Fibroblast of pulmonary artery (primary cell): Measurements from ENCODE around the gene TIMP3.

Experiments
- DNase-seq: peaks from one replicate; pipeline ENCODE4 v3.0.0-alpha.2; 2010; ENCODE audit warnings: low read depth
- H3K4me3 ChIP-seq: replicated peaks from 2 replicates; pipeline ENCODE4 v1.5.1; 2011; ENCODE audit warnings: low read depth, mild to moderate bottlenecking, control low read depth, low read length, moderate library complexity
- TF ChIP-seq, protein P1 (sequence below): IDR thresholded peaks from 2 replicates; pipeline ENCODE4 v1.5.1; 2011; ENCODE audit warnings: mild to moderate bottlenecking, control low read depth, low read length, inconsistent platforms; ENCODE audit errors: missing control alignments

The TIMP3 gene

DNA sequence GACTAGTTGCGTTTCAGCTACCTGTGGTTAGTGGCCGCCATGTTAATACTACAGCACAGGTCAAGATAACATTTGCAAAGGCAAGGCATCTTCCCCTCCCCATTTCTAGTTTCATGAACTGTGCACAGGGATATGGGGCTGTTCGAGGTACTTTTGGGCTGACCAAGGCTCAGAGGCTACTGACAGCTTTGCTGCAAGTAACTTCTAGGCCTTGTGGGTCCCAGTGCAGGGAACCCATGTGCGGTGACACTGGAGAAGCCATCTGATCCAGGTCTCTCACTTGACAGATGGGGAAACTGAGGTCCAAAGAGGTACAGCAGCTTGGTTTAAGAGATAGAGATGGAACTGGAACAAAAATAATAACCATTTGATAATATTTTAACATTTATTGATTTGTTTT lies 13.6 kb downstream of the TIMP3 start:
- DNase-seq = no peak
- TF ChIP-seq, protein P1, sequence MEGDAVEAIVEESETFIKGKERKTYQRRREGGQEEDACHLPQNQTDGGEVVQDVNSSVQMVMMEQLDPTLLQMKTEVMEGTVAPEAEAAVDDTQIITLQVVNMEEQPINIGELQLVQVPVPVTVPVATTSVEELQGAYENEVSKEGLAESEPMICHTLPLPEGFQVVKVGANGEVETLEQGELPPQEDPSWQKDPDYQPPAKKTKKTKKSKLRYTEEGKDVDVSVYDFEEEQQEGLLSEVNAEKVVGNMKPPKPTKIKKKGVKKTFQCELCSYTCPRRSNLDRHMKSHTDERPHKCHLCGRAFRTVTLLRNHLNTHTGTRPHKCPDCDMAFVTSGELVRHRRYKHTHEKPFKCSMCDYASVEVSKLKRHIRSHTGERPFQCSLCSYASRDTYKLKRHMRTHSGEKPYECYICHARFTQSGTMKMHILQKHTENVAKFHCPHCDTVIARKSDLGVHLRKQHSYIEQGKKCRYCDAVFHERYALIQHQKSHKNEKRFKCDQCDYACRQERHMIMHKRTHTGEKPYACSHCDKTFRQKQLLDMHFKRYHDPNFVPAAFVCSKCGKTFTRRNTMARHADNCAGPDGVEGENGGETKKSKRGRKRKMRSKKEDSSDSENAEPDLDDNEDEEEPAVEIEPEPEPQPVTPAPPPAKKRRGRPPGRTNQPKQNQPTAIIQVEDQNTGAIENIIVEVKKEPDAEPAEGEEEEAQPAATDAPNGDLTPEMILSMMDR = no peak
- no peak overlapping the region for H3K4me3 ChIP-seq

DNA sequence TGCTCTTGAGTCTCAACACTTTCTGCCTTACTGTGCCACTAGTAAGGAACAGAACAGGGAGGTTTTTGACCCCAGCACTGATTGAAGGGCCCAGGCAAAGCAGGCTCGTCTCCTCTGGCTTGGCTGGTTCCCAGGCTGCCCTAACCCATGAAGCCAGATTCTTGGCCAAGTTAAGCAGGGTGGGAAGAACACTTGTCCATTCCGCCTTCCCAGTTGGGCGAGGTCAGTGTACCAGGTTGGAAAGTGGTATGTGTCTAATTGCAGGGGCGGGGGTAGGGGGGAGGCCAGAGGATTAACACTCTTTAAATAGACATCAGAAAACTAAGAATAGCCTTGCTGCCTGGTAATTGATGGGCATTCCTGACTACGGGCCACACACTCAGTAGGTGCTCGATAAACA lies 14.4 kb downstream of the TIMP3 start:
- no peak for DNase-seq
- no peak overlapping the region for H3K4me3 ChIP-seq
- TF ChIP-seq, protein P1 = no peak

DNA sequence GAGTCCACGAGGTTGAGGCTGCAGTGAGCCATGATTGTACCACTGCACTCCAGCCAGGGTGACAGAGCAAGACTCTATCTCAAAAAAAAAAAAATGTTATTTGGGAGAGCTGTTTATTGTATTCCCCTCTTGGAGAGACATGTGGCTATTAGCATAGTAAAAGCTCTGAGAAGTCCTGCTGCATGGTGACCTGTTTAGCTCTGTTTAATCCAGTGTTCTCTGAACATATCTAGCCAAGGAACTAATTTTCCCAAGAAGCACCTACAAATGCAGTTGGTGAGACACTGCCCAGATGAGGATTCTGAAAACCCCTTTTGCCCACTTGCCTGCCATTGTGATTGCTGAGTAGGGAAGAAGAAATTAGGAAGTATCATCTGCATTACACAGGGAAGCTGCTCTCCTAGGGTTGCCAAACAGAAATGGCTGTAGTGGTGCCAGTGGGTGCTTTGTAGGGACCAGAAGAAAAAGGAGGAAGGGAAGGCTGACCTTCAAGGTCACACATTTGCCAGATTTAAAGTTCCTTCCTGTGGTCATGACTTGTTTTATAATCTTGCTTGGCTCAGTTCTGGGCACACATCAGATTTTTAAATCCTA lies 15.7 kb downstream of the TIMP3 start:
- no peak for DNase-seq
- TF ChIP-seq, protein P1 = no peak
- H3K4me3 ChIP-seq = no peak overlapping the region

DNA sequence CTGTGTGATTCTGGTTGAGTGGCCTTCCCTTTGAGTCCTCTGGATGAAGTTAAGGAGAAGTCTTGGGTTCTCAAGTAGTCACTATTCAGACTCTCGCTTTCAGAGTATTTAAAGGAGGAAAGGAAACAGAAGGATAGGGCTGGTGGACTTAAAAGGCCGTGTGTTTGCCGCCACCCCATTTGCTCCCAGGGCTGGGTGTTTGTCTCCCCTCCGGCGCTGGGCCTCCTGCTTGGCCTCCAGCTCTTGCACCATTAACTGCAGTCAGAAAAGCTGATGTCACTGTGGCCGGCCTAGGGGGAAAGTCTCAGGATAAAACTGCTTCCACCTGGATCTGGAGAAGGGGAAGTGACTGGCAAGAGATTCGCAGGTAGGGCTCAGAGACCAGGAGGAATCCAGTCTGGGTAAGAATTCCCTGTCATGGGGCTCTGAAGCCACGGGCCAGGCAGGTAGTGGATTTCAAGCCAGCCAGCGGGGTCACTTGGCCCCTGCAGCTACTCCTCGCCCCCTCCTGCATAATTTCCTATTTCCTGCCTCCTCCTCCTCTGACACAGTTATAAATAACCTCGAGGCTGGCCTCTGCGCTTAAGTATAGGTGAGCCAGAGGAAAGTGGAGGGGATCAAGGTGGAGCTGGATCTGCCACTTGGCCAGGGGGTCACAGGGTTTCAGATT lies 17.1 kb downstream of the TIMP3 start:
- H3K4me3 ChIP-seq = no peak overlapping the region
- no peak for DNase-seq
- TF ChIP-seq, protein P1 = no peak

DNA sequence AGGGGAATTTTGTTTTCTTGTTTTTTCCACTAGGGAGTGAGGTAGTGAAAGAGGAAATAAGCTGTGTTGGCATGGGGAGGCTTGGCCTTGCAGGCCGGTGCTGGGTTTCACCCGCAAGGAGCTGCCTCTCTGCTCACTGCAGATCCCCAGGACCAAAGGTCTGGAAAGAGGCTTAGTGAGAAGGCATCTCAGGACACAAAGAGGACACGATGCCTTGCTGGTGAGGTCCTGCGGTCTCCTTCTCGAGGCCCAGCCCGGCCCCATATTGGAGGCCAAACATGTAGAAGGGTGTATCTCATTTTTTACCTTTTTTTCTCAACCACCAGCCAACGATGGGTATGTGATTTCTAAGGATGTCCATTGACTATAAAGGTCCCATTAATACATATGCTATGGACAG lies 17.6 kb downstream of the TIMP3 start:
- no peak for DNase-seq
- no peak overlapping the region for H3K4me3 ChIP-seq
- TF ChIP-seq, protein P1 = no peak

DNA sequence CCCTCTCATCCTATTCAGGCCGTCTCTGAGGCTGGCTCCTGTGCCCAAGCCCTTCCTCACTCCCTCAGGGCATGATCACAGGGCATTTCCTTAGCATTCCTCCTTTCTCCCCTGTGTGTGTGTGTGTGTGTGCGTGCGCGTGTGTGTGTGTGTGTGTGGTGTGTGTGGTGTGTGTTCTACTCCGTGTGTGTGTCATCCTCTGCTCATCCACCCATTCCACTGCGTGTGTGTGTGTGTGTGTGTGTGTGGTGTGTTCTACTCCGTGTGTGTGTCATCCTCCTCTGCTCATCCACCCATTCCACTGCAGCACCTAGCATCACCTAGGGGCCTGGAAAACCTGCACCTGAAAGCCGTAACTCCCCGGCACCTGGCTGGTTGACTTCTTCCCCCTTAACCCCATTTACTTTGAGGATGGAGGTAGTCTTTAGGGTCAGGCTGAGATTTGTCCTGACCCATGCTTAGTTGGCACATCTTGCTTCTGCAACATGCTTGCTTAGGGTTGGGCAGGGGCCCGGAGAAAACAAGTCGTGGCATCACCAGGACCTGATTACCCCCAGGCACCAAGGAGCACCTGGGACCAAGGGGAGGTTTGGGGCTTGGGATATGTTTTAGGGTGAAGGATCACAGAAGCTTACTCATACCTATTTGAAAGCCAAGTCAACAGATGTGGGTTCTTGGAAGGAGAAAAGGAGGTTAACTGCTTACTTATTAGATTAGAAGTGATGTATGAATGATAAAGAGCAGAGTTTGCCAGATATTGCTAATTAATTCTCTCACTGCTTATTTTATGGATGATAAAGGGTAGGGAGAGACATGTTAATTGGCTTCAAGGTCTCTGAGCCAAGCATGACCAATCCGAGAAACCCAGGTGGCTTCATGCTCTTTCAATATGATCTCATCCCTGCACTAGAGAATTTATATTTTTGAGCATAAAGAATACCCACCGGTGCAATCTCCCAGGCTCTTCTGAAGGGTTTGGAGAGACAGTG lies 18.9 kb downstream of the TIMP3 start:
- DNase-seq = no peak
- TF ChIP-seq, protein P1 = no peak

More for the DNA sequence above, 18.9 kb downstream of the TIMP3 start:
- no peak overlapping the region for H3K4me3 ChIP-seq
